ENCODE measurements around the gene PRPSAP1. TPM values are rescaled to one million over a fixed set of nuclear protein-coding genes. Genes with fewer than 3 reads are reported as not detected.

PRPSAP1 gene
- total RNA-seq, 1 donor from 2014 or later = 30.7 TPM

DNA sequence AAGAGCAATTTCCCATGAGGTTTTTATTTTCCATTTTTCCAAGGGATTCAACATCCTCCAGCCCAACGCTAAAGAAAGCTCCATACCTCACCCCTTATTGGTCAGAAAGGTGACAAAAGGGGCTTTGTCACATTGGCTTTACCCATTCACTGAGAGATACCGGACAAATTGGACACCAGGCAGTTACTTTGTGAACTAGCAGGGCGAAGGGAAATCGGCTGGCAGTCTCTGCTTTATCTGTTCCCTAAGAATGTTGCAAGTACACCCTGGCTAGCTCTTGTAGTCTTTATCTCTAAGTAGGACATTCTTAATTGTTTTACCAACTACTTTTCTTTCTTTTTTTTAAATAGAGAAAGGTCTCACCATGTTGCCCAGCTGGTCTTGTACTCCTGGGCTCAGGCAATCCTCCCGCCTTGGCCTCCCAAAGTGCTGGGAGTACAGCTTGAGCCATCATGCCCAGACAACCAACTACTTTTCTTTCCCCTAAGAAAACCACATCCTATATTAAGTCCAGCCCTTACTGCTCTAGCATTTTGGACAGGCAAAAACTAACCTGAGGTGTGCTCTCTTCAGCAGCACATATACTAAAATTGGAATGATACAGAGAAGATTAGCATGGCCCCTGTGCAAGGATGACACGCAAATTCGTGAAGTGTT, 16.8 kb downstream of the PRPSAP1 start:
- Histone ChIP-seq H3K36me3 (peaks cover 17% of the 10 kb centered on the region), H3K27ac (replicated peaks) (no peak overlapping the region), H3K9me3 (replicated peaks) (no peaks in the 10 kb centered on the region), H3K4me3 (no peak overlapping the region), H3K27me3 (ENCODE audit: low read depth) (no peaks in the 10 kb centered on the region), H3K4me1 (peaks cover 19% of the 10 kb centered on the region)
- DNase-seq = no peak
- intact Hi-C loops (cut with micrococcal nuclease) = no loop called here
- TF ChIP-seq, protein P1, sequence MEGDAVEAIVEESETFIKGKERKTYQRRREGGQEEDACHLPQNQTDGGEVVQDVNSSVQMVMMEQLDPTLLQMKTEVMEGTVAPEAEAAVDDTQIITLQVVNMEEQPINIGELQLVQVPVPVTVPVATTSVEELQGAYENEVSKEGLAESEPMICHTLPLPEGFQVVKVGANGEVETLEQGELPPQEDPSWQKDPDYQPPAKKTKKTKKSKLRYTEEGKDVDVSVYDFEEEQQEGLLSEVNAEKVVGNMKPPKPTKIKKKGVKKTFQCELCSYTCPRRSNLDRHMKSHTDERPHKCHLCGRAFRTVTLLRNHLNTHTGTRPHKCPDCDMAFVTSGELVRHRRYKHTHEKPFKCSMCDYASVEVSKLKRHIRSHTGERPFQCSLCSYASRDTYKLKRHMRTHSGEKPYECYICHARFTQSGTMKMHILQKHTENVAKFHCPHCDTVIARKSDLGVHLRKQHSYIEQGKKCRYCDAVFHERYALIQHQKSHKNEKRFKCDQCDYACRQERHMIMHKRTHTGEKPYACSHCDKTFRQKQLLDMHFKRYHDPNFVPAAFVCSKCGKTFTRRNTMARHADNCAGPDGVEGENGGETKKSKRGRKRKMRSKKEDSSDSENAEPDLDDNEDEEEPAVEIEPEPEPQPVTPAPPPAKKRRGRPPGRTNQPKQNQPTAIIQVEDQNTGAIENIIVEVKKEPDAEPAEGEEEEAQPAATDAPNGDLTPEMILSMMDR (IDR thresholded peaks at IDR 0.05; ENCODE audit: borderline replicate concordance) = no peak

DNA sequence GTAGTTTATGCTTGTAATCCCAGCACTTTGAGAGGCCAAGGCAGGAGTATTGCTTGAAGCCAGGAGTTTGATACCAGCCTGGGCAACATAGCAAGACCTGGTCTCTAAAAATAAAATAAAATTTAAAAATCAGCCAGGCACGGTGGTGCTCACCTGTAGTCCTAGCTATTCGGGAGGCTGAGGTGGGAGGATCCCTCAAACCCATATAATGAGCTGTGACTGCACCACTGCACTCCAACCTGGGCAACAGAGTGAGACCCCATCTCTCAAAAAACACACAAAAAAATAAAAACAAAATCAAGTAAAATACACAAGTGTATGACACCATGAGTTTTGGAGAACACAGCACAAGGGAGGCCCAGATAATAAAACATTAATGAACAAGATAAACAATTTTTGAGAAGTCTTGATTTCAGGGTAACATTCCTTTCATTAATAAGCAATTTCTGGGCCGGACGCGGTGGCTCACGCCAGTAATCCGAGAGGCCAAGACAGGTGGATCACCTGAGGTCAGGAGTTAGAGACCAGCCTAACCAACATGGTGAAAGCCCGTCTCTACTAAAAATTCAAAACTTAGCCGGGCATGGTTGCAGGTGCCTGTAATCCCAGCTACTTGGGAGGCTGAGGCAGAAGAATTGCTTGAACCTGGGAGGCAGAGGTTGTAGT, 17.9 kb downstream of the PRPSAP1 start:
- intact Hi-C loops (cut with micrococcal nuclease) = no loop called here
- TF ChIP-seq, protein P1 (IDR thresholded peaks at IDR 0.05; ENCODE audit: borderline replicate concordance) = no peak
- Histone ChIP-seq H3K4me1 (peaks cover 19% of the 10 kb centered on the region), H3K36me3 (peaks cover 16% of the 10 kb centered on the region), H3K27me3 (ENCODE audit: low read depth) (no peaks in the 10 kb centered on the region), H3K9me3 (replicated peaks) (no peaks in the 10 kb centered on the region), H3K4me3 (no peak overlapping the region), H3K27ac (replicated peaks) (no peak overlapping the region)
- DNase-seq = no peak

DNA sequence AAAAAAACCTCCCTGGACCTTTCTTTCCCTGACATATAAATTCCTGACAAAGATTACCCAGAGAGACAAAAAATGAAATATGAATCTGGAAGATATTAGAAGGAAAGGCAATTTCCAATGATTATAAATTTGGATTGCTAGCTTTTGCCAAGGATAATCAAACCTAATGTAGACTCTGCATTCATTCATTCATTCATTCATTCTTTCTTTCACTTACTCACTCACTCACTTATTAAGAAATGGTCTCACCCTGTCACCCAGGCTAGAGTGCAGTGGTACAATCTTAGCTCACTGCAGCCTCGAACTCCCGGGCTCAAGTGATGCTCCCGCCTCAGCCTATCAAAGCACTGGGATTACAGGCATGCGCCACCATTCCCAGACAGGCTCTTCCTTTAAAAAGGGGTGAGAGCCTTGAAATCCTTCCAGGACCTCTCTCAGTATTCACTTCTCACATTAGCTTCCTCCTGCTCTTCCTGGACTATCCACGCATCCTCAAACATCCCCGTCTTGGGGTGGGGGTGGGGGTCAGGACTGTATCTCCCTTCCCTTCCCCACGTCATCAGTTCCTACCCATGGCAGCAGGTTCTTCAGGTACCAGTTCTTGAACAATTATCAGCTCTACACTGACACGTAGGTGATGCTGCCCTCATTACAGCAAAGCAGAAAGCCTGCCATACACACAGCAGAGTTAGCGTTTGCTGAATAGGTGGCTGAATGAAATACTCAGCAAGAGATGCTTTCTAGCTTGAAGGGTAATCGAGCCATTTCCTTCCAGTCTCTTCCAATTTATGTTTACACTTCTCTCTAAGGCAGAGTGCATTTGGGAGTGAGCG, 19.8 kb downstream of the PRPSAP1 start:
- Histone ChIP-seq H3K4me3 (no peak overlapping the region), H3K9me3 (replicated peaks) (no peaks in the 10 kb centered on the region), H3K36me3 (peaks cover 31% of the 10 kb centered on the region), H3K27ac (replicated peaks) (no peak overlapping the region), H3K27me3 (ENCODE audit: low read depth) (no peaks in the 10 kb centered on the region), H3K4me1 (peaks cover 19% of the 10 kb centered on the region)
- TF ChIP-seq, protein P1 (IDR thresholded peaks at IDR 0.05; ENCODE audit: borderline replicate concordance) = no peak
- intact Hi-C loops (cut with micrococcal nuclease) = no loop called here
- DNase-seq = no peak

DNA sequence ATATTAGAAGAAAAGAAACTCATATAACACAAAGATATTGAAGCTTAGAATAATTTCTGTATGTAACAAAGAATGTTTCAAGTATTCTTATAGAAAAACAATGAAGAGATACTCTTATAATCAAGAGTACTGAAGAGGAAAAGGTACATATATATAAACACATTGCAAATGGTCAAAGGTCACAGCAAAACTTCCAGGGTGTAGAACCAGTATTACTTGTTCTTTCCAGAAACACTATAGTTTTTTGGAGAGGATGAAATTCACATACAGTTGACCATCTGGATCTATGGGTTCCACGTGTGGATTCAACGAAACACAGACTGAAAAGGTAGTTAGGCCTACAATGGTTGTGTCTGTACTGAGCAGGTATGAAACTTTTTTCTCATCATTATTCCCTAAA, 22.6 kb downstream of the PRPSAP1 start:
- no peaks in the 10 kb centered on the region for H3K9me3 ChIP-seq (replicated peaks)
- no peak for DNase-seq
- intact Hi-C loops (cut with micrococcal nuclease) = no loop called here
- H3K4me3 ChIP-seq = no peak overlapping the region
- TF ChIP-seq, protein P1 (IDR thresholded peaks at IDR 0.05; ENCODE audit: borderline replicate concordance) = no peak
- no peak overlapping the region for H3K27ac ChIP-seq (replicated peaks)
- H3K27me3 ChIP-seq (ENCODE audit: low read depth) = no peaks in the 10 kb centered on the region
- peaks cover 55% of the 10 kb centered on the region for H3K36me3 ChIP-seq
- H3K4me1 ChIP-seq = peaks cover 9% of the 10 kb centered on the region

DNA sequence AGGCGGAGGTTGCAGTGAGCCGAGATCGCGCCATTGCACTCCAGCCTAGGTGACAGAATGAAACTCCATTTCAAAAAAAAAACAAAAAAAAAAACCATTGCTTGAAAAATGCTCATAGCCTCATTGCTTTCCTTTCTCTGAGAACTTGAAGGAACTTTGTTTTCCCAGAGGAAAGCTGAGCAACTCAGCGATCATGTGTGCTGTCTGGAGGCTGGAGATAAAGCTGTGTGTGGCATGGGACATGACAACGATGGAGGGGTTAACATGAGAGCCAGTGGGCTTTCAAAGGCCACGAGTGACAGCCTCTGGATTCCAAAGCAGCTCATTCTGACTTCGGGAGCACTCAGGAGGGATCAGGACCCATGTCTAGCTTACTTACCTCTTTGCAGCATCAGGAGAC, 24.1 kb downstream of the PRPSAP1 start:
- H3K9me3 ChIP-seq (replicated peaks) = no peaks in the 10 kb centered on the region
- H3K4me1 ChIP-seq = peaks cover 15% of the 10 kb centered on the region
- TF ChIP-seq, protein P1 (IDR thresholded peaks at IDR 0.05; ENCODE audit: borderline replicate concordance) = no peak
- H3K36me3 ChIP-seq = peaks cover 55% of the 10 kb centered on the region
- no peaks in the 10 kb centered on the region for H3K27me3 ChIP-seq (ENCODE audit: low read depth)
- H3K27ac ChIP-seq (replicated peaks) = no peak overlapping the region
- no peak for DNase-seq
- intact Hi-C loops (cut with micrococcal nuclease) = no loop called here
- H3K4me3 ChIP-seq = no peak overlapping the region
